Measurements from ENCODE around the gene PPFIA3.

DNA sequence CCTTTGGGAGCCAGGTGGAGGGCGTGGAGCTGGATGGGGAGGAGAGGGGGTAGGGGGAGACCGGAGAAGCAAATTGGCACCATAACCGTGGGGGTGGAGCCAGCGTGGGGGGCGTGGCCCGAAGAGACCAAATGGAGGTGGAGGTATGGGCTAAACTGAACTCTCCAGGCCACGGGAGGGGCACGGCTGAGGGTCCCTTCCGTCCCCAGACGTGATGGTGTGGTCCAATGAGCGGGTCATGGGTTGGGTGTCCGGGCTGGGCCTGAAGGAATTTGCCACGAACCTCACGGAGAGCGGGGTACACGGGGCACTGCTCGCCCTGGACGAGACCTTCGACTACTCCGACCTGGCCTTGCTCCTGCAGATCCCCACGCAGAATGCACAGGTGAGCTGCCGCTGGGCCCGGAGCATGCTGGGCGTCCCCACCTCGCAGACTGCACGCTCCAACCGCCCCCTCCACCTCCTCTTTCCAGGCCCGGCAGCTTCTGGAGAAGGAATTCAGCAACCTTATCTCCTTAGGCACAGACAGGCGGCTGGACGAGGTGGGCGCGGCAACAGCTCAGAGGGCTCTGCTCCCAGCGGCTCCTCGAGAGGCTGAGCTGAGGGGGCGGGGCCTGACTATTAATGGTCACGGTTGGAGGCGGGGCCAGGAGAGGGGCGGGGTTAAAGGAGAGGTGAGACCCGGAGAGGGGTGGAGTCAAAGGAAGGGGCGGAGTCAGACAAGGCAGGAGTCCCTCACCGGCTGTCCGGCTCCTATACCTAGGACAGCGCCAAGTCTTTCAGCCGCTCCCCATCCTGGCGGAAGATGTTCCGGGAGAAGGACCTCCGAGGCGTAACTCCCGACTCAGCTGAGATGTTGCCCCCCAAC lies 29.7 kb downstream of the PPFIA3 start:
- TF ChIP-seq POLR2A (IDR thresholded peaks at IDR 0.05) (peak in 1 of 2 donors; percentile 38), EP300 (IDR thresholded peaks at IDR 0.05) (peak in 1 of 2 donors; percentile 22)
- TF ChIP-seq, protein P1, sequence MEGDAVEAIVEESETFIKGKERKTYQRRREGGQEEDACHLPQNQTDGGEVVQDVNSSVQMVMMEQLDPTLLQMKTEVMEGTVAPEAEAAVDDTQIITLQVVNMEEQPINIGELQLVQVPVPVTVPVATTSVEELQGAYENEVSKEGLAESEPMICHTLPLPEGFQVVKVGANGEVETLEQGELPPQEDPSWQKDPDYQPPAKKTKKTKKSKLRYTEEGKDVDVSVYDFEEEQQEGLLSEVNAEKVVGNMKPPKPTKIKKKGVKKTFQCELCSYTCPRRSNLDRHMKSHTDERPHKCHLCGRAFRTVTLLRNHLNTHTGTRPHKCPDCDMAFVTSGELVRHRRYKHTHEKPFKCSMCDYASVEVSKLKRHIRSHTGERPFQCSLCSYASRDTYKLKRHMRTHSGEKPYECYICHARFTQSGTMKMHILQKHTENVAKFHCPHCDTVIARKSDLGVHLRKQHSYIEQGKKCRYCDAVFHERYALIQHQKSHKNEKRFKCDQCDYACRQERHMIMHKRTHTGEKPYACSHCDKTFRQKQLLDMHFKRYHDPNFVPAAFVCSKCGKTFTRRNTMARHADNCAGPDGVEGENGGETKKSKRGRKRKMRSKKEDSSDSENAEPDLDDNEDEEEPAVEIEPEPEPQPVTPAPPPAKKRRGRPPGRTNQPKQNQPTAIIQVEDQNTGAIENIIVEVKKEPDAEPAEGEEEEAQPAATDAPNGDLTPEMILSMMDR (IDR thresholded peaks at IDR 0.05) = no peak

Data from tibial nerve (tissue), 4 donors.